ENCODE measurements around the gene TUBB3.
"Not testable (repeated sequence)": the region's sequence is repeated elsewhere in the genome, so short reads cannot be mapped to it uniquely, and the experiment has no call there.

The TUBB3 gene

GRCh38 chr16:89964201-89964600, 41.1 kb downstream of the TUBB3 start:
- DNase-seq (ENCODE audit: low read depth, low spot score) = no peak

GRCh38 chr16:89965447-89966225, 42.5 kb downstream of the TUBB3 start:
- no peak for DNase-seq (ENCODE audit: low read depth, low spot score)

- no peak for DNase-seq (ENCODE audit: low read depth, low spot score)
Observed at GRCh38 chr16:89966756-89967155, 43.6 kb downstream of the TUBB3 start.

- DNase-seq (ENCODE audit: low read depth, low spot score) = not testable (repeated sequence)
Observed at GRCh38 chr16:89967436-89967835, 44.3 kb downstream of the TUBB3 start.

GRCh38 chr16:89968074-89968473, 44.9 kb downstream of the TUBB3 start:
- not testable (repeated sequence) for DNase-seq (ENCODE audit: low read depth, low spot score)

- DNase-seq (ENCODE audit: low read depth, low spot score) = no peak
Observed at GRCh38 chr16:89969741-89970410, 46.7 kb downstream of the TUBB3 start.

GRCh38 chr16:89971495-89972243, 48.5 kb downstream of the TUBB3 start:
- no peak for DNase-seq (ENCODE audit: low read depth, low spot score)

GRCh38 chr16:89972244-89973234, 49.4 kb downstream of the TUBB3 start:
- peak; percentile 94 for DNase-seq (ENCODE audit: low read depth, low spot score)

GRCh38 chr16:89973235-89973634, 50.1 kb downstream of the TUBB3 start:
- DNase-seq (ENCODE audit: low read depth, low spot score) = no peak

- DNase-seq (ENCODE audit: low read depth, low spot score) = no peak
Observed at GRCh38 chr16:89973654-89974335, 50.7 kb downstream of the TUBB3 start.

GRCh38 chr16:89974870-89975269, 51.7 kb downstream of the TUBB3 start:
- DNase-seq (ENCODE audit: low read depth, low spot score) = no peak

- DNase-seq (ENCODE audit: low read depth, low spot score) = no peak
Observed at GRCh38 chr16:89981414-89981813, 58.3 kb downstream of the TUBB3 start.

- no peak for DNase-seq (ENCODE audit: low read depth, low spot score)
Observed at GRCh38 chr16:89982318-89982717, 59.2 kb downstream of the TUBB3 start.

- no peak for DNase-seq (ENCODE audit: low read depth, low spot score)
Observed at GRCh38 chr16:89983536-89983935, 60.4 kb downstream of the TUBB3 start.

- no peak for DNase-seq (ENCODE audit: low read depth, low spot score)
Observed at GRCh38 chr16:89984216-89984615, 61.1 kb downstream of the TUBB3 start.

GRCh38 chr16:89985219-89985618, 62.1 kb downstream of the TUBB3 start:
- no peak for DNase-seq (ENCODE audit: low read depth, low spot score)
